Heart left ventricle (tissue), 13 donors: ENCODE data around the gene APPL2.

Experiments used
- CTCF ChIP-seq, 12 donors: fragments of 200-600 bp; sonication (generic) in 4 of 12; IDR thresholded peaks; one replicate each; pipeline versions ENCODE4 v1.5.0 to v1.8.0; 2018 to 2022; ENCODE audit warnings: antibody characterized with exemption in 12 of 12, mild to moderate bottlenecking in 5 of 12
- POLR2A ChIP-seq, 2 donors: fragments of 450-650 bp; IDR thresholded peaks; one replicate each; pipeline ENCODE4 v1.6.1; 2017; ENCODE audit warnings: antibody characterized with exemption in 2 of 2, mild to moderate bottlenecking in 2 of 2, moderate library complexity in 2 of 2
- donor health status: ischemic (EF 13 %, LVEDD 7.1; RV severe dilation, severe dysfunction).
- donor health status: DM: no; HTN: yes; CAD: no.
- donor health status: DM: no; HTN: no; CAD: no.
- donor health status: ischemic (EF 25% LVEDD 6.9; RV normal size, moderate dysfunction).
- donor health status: ischemic (EF 25% LVEDD 5.7; RV mildly dilated, moderate dysfunction).
- donor health status: ischemic (EF 35%, LVEDD 5.7; RV mildly dilated, moderate dysfunction).
- donor health status: nonischemic (EF 11% LVEDD 7.7; RV severe dilation, severe dysfunction).
- donor health status: DM: yes; HTN: yes; CAD: no.
- donor health status: PGD.
- donor health status: ischemic (EF 29% LVEDD 5.4; RV normal size, mild dysfunction).
- donor health status: nonischemic (EF 23%, LVEDD 6.1; RV moderate dilation, normal function).

- no peak for TF ChIP-seq POLR2A (IDR thresholded peaks at IDR 0.05)
- no peak for TF ChIP-seq CTCF (IDR thresholded peaks at IDR 0.05)
Measured at GRCh38 chr12:105225505-105226015, 10.4 kb downstream of the APPL2 start.
